Hepatocyte (in vitro differentiated cells): ENCODE data around the gene CPD. TPM values are rescaled to one million over a fixed set of nuclear protein-coding genes. Genes with fewer than 3 reads are reported as not detected.

Source experiments
- DNase-seq: peaks from one replicate; pipeline ENCODE4 v3.0.0-alpha.2; 2016; ENCODE audit warnings: low spot score
- H2AFZ ChIP-seq: fragments of 200-600 bp; sonication (generic); 2 replicates; pipeline ENCODE4 v1.6.0; 2016; ENCODE audit warnings: antibody characterized with exemption, mild to moderate bottlenecking
- H3K27ac ChIP-seq: fragments of 200-600 bp; sonication (generic); 2 replicates; pipeline ENCODE4 v1.5.1; 2016; ENCODE audit warnings: mild to moderate bottlenecking
- H3K27me3 ChIP-seq: fragments of 200-600 bp; sonication (generic); 2 replicates; pipeline ENCODE4 v1.6.1; 2016
- H3K36me3 ChIP-seq: fragments of 200-600 bp; sonication (generic); replicated peaks from 2 replicates; pipeline ENCODE4 v1.5.1; 2016; ENCODE audit warnings: low read depth; ENCODE audit not compliant: insufficient read depth
- H3K4me1 ChIP-seq: fragments of 200-600 bp; sonication (generic); 2 replicates; pipeline ENCODE4 v1.5.1; 2016; ENCODE audit warnings: mild to moderate bottlenecking, moderate library complexity; ENCODE audit not compliant: insufficient read depth
- H3K4me2 ChIP-seq: fragments of 200-600 bp; sonication (generic); 2 replicates; pipeline ENCODE4 v1.6.0; 2016
- H3K4me3 ChIP-seq: fragments of 200-600 bp; sonication (generic); 2 replicates; pipeline ENCODE4 v1.5.1; 2016; ENCODE audit warnings: mild to moderate bottlenecking
- H3K79me2 ChIP-seq: fragments of 200-600 bp; sonication (generic); 2 replicates; pipeline ENCODE4 v1.6.0; 2017; ENCODE audit warnings: mild to moderate bottlenecking
- H3K9me2 ChIP-seq: fragments of 200-600 bp; sonication (generic); replicated peaks from 2 replicates; pipeline ENCODE4 v1.6.0; 2017; ENCODE audit warnings: mild to moderate bottlenecking; ENCODE audit not compliant: insufficient read depth
- H3K9me3 ChIP-seq: fragments of 200-600 bp; sonication (generic); 2 replicates; pipeline ENCODE4 v1.5.1; 2016; ENCODE audit warnings: low read depth, mild to moderate bottlenecking
- H4K20me1 ChIP-seq: fragments of 200-600 bp; sonication (generic); 2 replicates; pipeline ENCODE4 v1.6.0; 2016; ENCODE audit warnings: mild to moderate bottlenecking; ENCODE audit not compliant: insufficient read depth, poor library complexity, severe bottlenecking
- CTCF ChIP-seq: fragments of 200-600 bp; sonication (generic); IDR thresholded peaks from 2 replicates; pipeline ENCODE4 v1.5.1; 2016; ENCODE audit warnings: antibody characterized with exemption, mild to moderate bottlenecking; ENCODE audit not compliant: poor library complexity
- EZH2 ChIP-seq: fragments of 200-600 bp; sonication (generic); IDR thresholded peaks from 2 replicates; pipeline ENCODE4 v1.6.1; 2016; ENCODE audit warnings: antibody characterized with exemption, mild to moderate bottlenecking, borderline replicate concordance
- EZH2phosphoT487 ChIP-seq: fragments of 200-600 bp; sonication (generic); IDR thresholded peaks from one replicate; pipeline ENCODE4 v1.6.1; 2018; ENCODE audit warnings: antibody characterized with exemption, mild to moderate bottlenecking, low read depth, moderate library complexity; ENCODE audit not compliant: unreplicated experiment, severe bottlenecking
- WGBS: methylation state at CpG from one replicate; pipeline ENCODE4 v1.1.6; 2016; ENCODE audit warnings: low lambda C conversion rate; ENCODE audit errors: missing lambda C conversion rate; 5-methylcytosine and 5-hydroxymethylcytosine counted together
- polyA plus RNA-seq: library from polyadenylated mRNA; unstranded; fragments of >200 nt; fragmentation: Nextera tagmentation; extraction: Ambion mirVana; gene quantifications from 2 replicates; pipeline ENCODE4 v1.2.1, GENCODE V29; 2016
- total RNA-seq: library from RNA; depleted of rRNA; stranded (reverse); fragments of >200 nt; gene quantifications from 2 replicates; pipeline ENCODE4 v1.2.3, GENCODE V29; 2014

The CPD gene
- total and polyA plus RNA-seq, 2 experiments from 2014 or later: 20.7 to 80.6 TPM

DNA sequence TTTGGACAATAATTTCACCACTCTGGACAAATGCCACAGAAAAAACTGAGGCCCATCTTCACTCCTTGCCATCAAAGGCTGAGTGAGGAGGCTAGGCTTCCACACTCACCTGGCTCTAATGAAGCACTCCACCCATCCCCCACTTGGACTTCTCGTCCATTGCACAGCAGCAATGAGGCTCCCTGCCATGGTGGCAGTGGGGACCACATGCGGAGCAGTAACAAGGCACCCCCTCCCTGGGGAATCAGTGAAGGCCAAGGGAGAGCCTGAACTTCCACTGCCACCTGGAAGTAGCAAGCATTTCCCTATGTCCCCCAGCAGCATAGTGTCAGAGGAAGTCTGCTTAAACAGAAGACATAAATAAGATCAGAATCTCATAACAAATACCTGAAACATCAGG, 96.5 kb downstream of the CPD start:
- Histone ChIP-seq H3K4me2 (no peak overlapping the region), H4K20me1 (peaks cover 5% of the 10 kb centered on the region), H3K36me3 (no peaks in the 10 kb centered on the region), H3K4me1 (peaks cover 10% of the 10 kb centered on the region), H3K27me3 (no peaks in the 10 kb centered on the region), H3K9me3 (no peaks in the 10 kb centered on the region), H3K27ac (no peak overlapping the region), H3K9me2 (no peaks in the 10 kb centered on the region), H2AFZ (no peak overlapping the region), H3K79me2 (peaks cover 29% of the 10 kb centered on the region), H3K4me3 (no peak overlapping the region)
- no peak for TF ChIP-seq EZH2
- no peak for TF ChIP-seq CTCF
- no peak for TF ChIP-seq EZH2phosphoT487
- no peak for DNase-seq
- WGBS: 96% methylated on average over 2 of the region's 2 CpGs

GRCh38 chr17:30476726-30477082, 98.0 kb downstream of the CPD start:
- H3K27me3 ChIP-seq: no peaks in the 10 kb centered on the region
- peaks cover 10% of the 10 kb centered on the region for H3K4me1 ChIP-seq
- peak overlapping the region; percentile 72 for H3K4me2 ChIP-seq
- no peaks in the 10 kb centered on the region for H3K9me2 ChIP-seq
- peaks cover 41% of the 10 kb centered on the region for H3K79me2 ChIP-seq
- peaks cover 5% of the 10 kb centered on the region for H4K20me1 ChIP-seq
- DNase-seq: peak; percentile 8
- no peak overlapping the region for H3K27ac ChIP-seq
- peak overlapping the region; percentile 67 for H2AFZ ChIP-seq
- TF ChIP-seq CTCF (no peak), EZH2 (no peak), EZH2phosphoT487 (no peak)
- H3K4me3 ChIP-seq: no peak overlapping the region
- WGBS: 39% methylated on average over 7 of the region's 7 CpGs
- H3K36me3 ChIP-seq: no peaks in the 10 kb centered on the region
- H3K9me3 ChIP-seq: no peaks in the 10 kb centered on the region

GRCh38 chr17:30477083-30477773, 98.5 kb downstream of the CPD start, which contains the start of gene GOSR1:
TSS of gene GOSR1 (plus strand) at chr17:30477408. CDS start at chr17:30477434, 26 bp downstream.
- peak within 1 kb of the TSS; percentile 60 for H3K4me3 ChIP-seq
- TF ChIP-seq EZH2phosphoT487 (no peak), CTCF (peak; percentile 79)
- H3K4me2 ChIP-seq: peak within 1 kb of the TSS; percentile 88
- peaks cover 5% of the 10 kb centered on the region for H4K20me1 ChIP-seq
- peaks cover 41% of the 10 kb centered on the region for H3K79me2 ChIP-seq
- H2AFZ ChIP-seq: peak within 1 kb of the TSS; percentile 67
- no peaks in the 10 kb centered on the region for H3K36me3 ChIP-seq
- H3K27me3 ChIP-seq: no peaks in the 10 kb centered on the region
- H3K9me3 ChIP-seq: no peaks in the 10 kb centered on the region
- H3K4me1 ChIP-seq: peaks cover 10% of the 10 kb centered on the region
- WGBS: under 1% methylated on average over 27 of the region's 37 CpGs
- DNase-seq: peak; percentile 97
- H3K9me2 ChIP-seq: no peaks in the 10 kb centered on the region
- H3K27ac ChIP-seq: peak within 1 kb of the TSS; percentile 97
